Measurements from ENCODE around the gene SLC25A51.
A peak's percentile ranks its signal among the peaks of the same experiment; 100 is the strongest.

The SLC25A51 gene

DNA sequence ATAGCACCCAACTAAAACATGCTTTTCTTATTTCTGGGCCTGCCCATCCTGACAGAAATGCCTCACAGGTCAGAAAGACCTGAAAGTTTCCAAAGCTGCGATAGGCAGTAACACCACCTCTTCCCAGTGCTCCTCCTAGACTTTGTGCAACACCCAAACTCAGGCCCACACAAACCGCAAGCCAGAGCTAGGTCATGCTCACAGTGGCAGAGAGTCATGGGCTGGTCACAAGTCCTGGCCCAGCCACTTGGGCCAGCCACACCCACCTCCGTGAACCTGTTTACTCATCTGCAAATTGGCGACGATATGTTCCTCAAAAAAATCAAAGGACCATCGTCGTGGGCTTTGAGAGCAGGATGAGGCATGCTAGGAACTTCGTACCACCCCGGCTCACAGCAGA is 44.0 kb upstream of the SLC25A51 start:
- Histone ChIP-seq H3K4me2 (ENCODE audit: insufficient read depth, low read length, poor library complexity, severe bottlenecking) (no peak overlapping the region), H4K8ac (ENCODE audit: low read depth, low read length) (no peak overlapping the region), H3K9me3 (replicated peaks in 1 of 2; ENCODE audit: control insufficient read depth in 2 of 2, insufficient read depth in 1 of 2, low read depth in 1 of 2, low read length in 2 of 2) (no peaks in the 10 kb centered on the region), H3K36me3 (replicated peaks in 1 of 2; ENCODE audit: control insufficient read depth in 2 of 2, insufficient read depth in 2 of 2, low read length in 2 of 2) (no peaks in the 10 kb centered on the region), H3K4ac (ENCODE audit: low read length) (no peak overlapping the region), H3K14ac (ENCODE audit: low read length) (no peak overlapping the region), H3K79me1 (ENCODE audit: low read depth, low read length) (no peaks in the 10 kb centered on the region), H3K27ac (replicated peaks; ENCODE audit: low read length) (no peak overlapping the region), H3K4me3 (ENCODE audit: low read length in 2 of 2) (no peak overlapping the region), H2BK12ac (ENCODE audit: low read length) (no peak overlapping the region), H2AK5ac (ENCODE audit: low read depth, low read length) (no peak overlapping the region), H4K91ac (ENCODE audit: low read depth, low read length, poor library complexity) (no peak overlapping the region), H3K4me1 (ENCODE audit: control insufficient read depth in 2 of 2, insufficient read depth in 1 of 2, low read depth in 1 of 2, low read length in 2 of 2) (peaks cover 0 to 26% of the 10 kb centered on the region in 2 donors), H2BK120ac (ENCODE audit: low read depth, low read length) (no peak overlapping the region), H3K27me3 (ENCODE audit: control insufficient read depth in 3 of 3, insufficient read depth in 3 of 3, low read depth in 1 of 3, low read length in 3 of 3) (no peaks in the 10 kb centered on the region), H3K9ac (ENCODE audit: low read depth, low read length, poor library complexity) (no peak overlapping the region), H2AFZ (ENCODE audit: low read length) (no peak overlapping the region), H3K23ac (ENCODE audit: low read depth, low read length, poor library complexity) (no peak overlapping the region), H2BK5ac (ENCODE audit: low read length) (no peak overlapping the region), H3K18ac (ENCODE audit: low read length) (no peak overlapping the region), H2BK15ac (ENCODE audit: low read length) (no peak overlapping the region)
- no peak for DNase-seq (ENCODE audit: low spot score)
- no CpG with 5 or more reads among the region's 9 CpGs for WGBS, 2 donors (ENCODE audit: extremely low coverage in 2 of 2, insufficient read length in 2 of 2, insufficient replicate concordance in 1 of 2)

DNA sequence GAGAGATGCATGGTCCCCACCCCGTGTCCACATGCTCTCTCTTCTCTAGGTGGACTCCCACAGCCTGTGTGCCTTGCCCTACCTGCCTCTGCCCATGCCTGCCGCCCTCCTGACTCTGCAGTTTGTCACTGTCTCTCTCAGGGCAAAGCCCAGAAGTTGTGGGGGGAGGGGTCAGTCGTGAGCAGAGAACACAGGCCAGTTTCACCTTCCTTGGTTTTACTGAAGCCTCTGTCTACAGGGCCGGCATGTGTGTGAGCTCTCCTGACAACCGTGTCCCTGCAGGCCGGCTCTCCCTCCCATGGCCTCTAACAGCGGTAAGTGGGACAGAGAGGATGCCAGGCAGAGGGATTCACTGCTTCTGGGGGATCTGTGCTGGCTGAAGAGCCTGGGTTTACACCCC is 43.5 kb upstream of the SLC25A51 start:
- no peak overlapping the region for H3K4me2 ChIP-seq (ENCODE audit: insufficient read depth, low read length, poor library complexity, severe bottlenecking)
- no peak overlapping the region for H3K4ac ChIP-seq (ENCODE audit: low read length)
- H4K91ac ChIP-seq (ENCODE audit: low read depth, low read length, poor library complexity): no peak overlapping the region
- H2BK15ac ChIP-seq (ENCODE audit: low read length): no peak overlapping the region
- no peak overlapping the region for H2AFZ ChIP-seq (ENCODE audit: low read length)
- no peak for DNase-seq (ENCODE audit: low spot score)
- no peak overlapping the region for H3K18ac ChIP-seq (ENCODE audit: low read length)
- peaks cover 0 to 28% of the 10 kb centered on the region in 2 donors for H3K4me1 ChIP-seq (ENCODE audit: control insufficient read depth in 2 of 2, insufficient read depth in 1 of 2, low read depth in 1 of 2, low read length in 2 of 2)
- no peak overlapping the region for H2BK5ac ChIP-seq (ENCODE audit: low read length)
- no peak overlapping the region for H2BK120ac ChIP-seq (ENCODE audit: low read depth, low read length)
- H3K27ac ChIP-seq (replicated peaks; ENCODE audit: low read length): no peak overlapping the region
- no peak overlapping the region for H2AK5ac ChIP-seq (ENCODE audit: low read depth, low read length)
- no peak overlapping the region for H2BK12ac ChIP-seq (ENCODE audit: low read length)
- H3K4me3 ChIP-seq (ENCODE audit: low read length in 2 of 2): no peak overlapping the region
- no CpG with 5 or more reads among the region's 7 CpGs for WGBS, 2 donors (ENCODE audit: extremely low coverage in 2 of 2, insufficient read length in 2 of 2, insufficient replicate concordance in 1 of 2)
- H3K9me3 ChIP-seq (replicated peaks in 1 of 2; ENCODE audit: control insufficient read depth in 2 of 2, insufficient read depth in 1 of 2, low read depth in 1 of 2, low read length in 2 of 2): no peaks in the 10 kb centered on the region
- no peaks in the 10 kb centered on the region for H3K36me3 ChIP-seq (replicated peaks in 1 of 2; ENCODE audit: control insufficient read depth in 2 of 2, insufficient read depth in 2 of 2, low read length in 2 of 2)
- H3K23ac ChIP-seq (ENCODE audit: low read depth, low read length, poor library complexity): no peak overlapping the region
- H3K27me3 ChIP-seq (ENCODE audit: control insufficient read depth in 3 of 3, insufficient read depth in 3 of 3, low read depth in 1 of 3, low read length in 3 of 3): no peaks in the 10 kb centered on the region
- no peak overlapping the region for H3K14ac ChIP-seq (ENCODE audit: low read length)
- H4K8ac ChIP-seq (ENCODE audit: low read depth, low read length): no peak overlapping the region
- no peaks in the 10 kb centered on the region for H3K79me1 ChIP-seq (ENCODE audit: low read depth, low read length)
- H3K9ac ChIP-seq (ENCODE audit: low read depth, low read length, poor library complexity): no peak overlapping the region

DNA sequence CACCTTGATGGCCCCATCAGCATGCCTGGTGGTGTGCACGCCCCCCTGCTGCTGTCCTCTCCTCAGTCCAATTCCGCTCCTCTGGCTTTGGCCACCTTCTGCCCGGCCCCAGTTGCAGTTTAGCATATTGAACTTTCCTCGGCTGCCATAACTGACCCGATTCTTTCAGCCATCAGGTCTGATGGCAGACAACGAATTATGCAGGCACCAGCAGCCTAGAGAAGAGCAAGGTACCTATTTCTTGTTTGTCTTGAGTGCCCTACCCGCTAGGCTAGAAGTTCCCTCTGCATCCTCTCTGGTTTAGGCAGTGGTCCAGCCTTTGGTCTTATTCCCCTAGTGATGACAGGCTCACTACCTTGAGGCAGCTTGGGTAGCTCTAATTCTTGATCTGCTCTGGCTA is 43.0 kb upstream of the SLC25A51 start:
- peak overlapping the region; percentile 63 for H3K18ac ChIP-seq (ENCODE audit: low read length)
- H3K9me3 ChIP-seq (replicated peaks in 1 of 2; ENCODE audit: control insufficient read depth in 2 of 2, insufficient read depth in 1 of 2, low read depth in 1 of 2, low read length in 2 of 2): no peaks in the 10 kb centered on the region
- no peak overlapping the region for H2BK12ac ChIP-seq (ENCODE audit: low read length)
- H4K91ac ChIP-seq (ENCODE audit: low read depth, low read length, poor library complexity): peak overlapping the region; percentile 16
- no peak for DNase-seq (ENCODE audit: low spot score)
- no peaks in the 10 kb centered on the region for H3K79me1 ChIP-seq (ENCODE audit: low read depth, low read length)
- H3K9ac ChIP-seq (ENCODE audit: low read depth, low read length, poor library complexity): no peak overlapping the region
- H2BK5ac ChIP-seq (ENCODE audit: low read length): peak overlapping the region; percentile 1
- H3K27me3 ChIP-seq (ENCODE audit: control insufficient read depth in 3 of 3, insufficient read depth in 3 of 3, low read depth in 1 of 3, low read length in 3 of 3): no peaks in the 10 kb centered on the region
- H3K23ac ChIP-seq (ENCODE audit: low read depth, low read length, poor library complexity): peak overlapping the region; percentile 37
- no peak overlapping the region for H2AFZ ChIP-seq (ENCODE audit: low read length)
- H3K4me1 ChIP-seq (ENCODE audit: control insufficient read depth in 2 of 2, insufficient read depth in 1 of 2, low read depth in 1 of 2, low read length in 2 of 2): peaks cover 0 to 28% of the 10 kb centered on the region in 2 donors
- no peak overlapping the region for H3K14ac ChIP-seq (ENCODE audit: low read length)
- no peak overlapping the region for H4K8ac ChIP-seq (ENCODE audit: low read depth, low read length)
- H2AK5ac ChIP-seq (ENCODE audit: low read depth, low read length): no peak overlapping the region
- H3K36me3 ChIP-seq (replicated peaks in 1 of 2; ENCODE audit: control insufficient read depth in 2 of 2, insufficient read depth in 2 of 2, low read length in 2 of 2): no peaks in the 10 kb centered on the region
- no peak overlapping the region for H3K4ac ChIP-seq (ENCODE audit: low read length)
- no peak overlapping the region for H3K4me2 ChIP-seq (ENCODE audit: insufficient read depth, low read length, poor library complexity, severe bottlenecking)
- no peak overlapping the region for H3K4me3 ChIP-seq (ENCODE audit: low read length in 2 of 2)
- H2BK15ac ChIP-seq (ENCODE audit: low read length): no peak overlapping the region
- no peak overlapping the region for H3K27ac ChIP-seq (replicated peaks; ENCODE audit: low read length)
- H2BK120ac ChIP-seq (ENCODE audit: low read depth, low read length): no peak overlapping the region
- no CpG with 5 or more reads among the region's 7 CpGs for WGBS, 2 donors (ENCODE audit: extremely low coverage in 2 of 2, insufficient read length in 2 of 2, insufficient replicate concordance in 1 of 2)

DNA sequence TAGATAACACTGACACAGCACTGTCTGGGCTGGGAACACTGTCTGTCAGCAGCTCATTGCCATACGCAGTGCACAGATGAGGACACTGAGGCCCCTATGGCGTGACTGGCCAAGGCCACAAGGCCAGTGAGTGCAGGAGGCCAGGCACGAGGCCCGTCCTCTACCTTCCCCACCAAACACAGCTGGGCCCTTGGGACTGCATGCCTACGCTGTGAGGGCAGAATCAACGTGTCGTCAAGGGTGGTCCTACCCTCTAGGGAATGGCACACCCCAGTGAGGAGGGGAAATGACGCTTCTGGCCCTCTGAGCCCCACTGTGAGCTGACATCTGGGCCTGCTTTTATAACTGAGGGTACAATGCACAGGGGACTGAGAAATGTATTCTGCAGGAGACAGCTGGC is 42.1 kb upstream of the SLC25A51 start:
- H2AFZ ChIP-seq (ENCODE audit: low read length): no peak overlapping the region
- H3K4ac ChIP-seq (ENCODE audit: low read length): no peak overlapping the region
- H3K4me3 ChIP-seq (ENCODE audit: low read length in 2 of 2): no peak overlapping the region
- no peaks in the 10 kb centered on the region for H3K79me1 ChIP-seq (ENCODE audit: low read depth, low read length)
- no peaks in the 10 kb centered on the region for H3K36me3 ChIP-seq (replicated peaks in 1 of 2; ENCODE audit: control insufficient read depth in 2 of 2, insufficient read depth in 2 of 2, low read length in 2 of 2)
- no peaks in the 10 kb centered on the region for H3K27me3 ChIP-seq (ENCODE audit: control insufficient read depth in 3 of 3, insufficient read depth in 3 of 3, low read depth in 1 of 3, low read length in 3 of 3)
- no peak overlapping the region for H2AK5ac ChIP-seq (ENCODE audit: low read depth, low read length)
- no peak overlapping the region for H3K4me2 ChIP-seq (ENCODE audit: insufficient read depth, low read length, poor library complexity, severe bottlenecking)
- no peak overlapping the region for H2BK120ac ChIP-seq (ENCODE audit: low read depth, low read length)
- peak overlapping the region; percentile 1 for H2BK5ac ChIP-seq (ENCODE audit: low read length)
- no peaks in the 10 kb centered on the region for H3K9me3 ChIP-seq (replicated peaks in 1 of 2; ENCODE audit: control insufficient read depth in 2 of 2, insufficient read depth in 1 of 2, low read depth in 1 of 2, low read length in 2 of 2)
- H3K23ac ChIP-seq (ENCODE audit: low read depth, low read length, poor library complexity): peak overlapping the region; percentile 19
- H2BK12ac ChIP-seq (ENCODE audit: low read length): no peak overlapping the region
- DNase-seq (ENCODE audit: low spot score): no peak
- H4K8ac ChIP-seq (ENCODE audit: low read depth, low read length): no peak overlapping the region
- H3K14ac ChIP-seq (ENCODE audit: low read length): no peak overlapping the region
- H2BK15ac ChIP-seq (ENCODE audit: low read length): peak overlapping the region; percentile 71
- H3K9ac ChIP-seq (ENCODE audit: low read depth, low read length, poor library complexity): peak overlapping the region; percentile 31
- peak overlapping the region; percentile 5 for H3K18ac ChIP-seq (ENCODE audit: low read length)
- no peak overlapping the region for H4K91ac ChIP-seq (ENCODE audit: low read depth, low read length, poor library complexity)
- H3K27ac ChIP-seq (replicated peaks; ENCODE audit: low read length): no peak overlapping the region
- WGBS, 2 donors (ENCODE audit: extremely low coverage in 2 of 2, insufficient read length in 2 of 2, insufficient replicate concordance in 1 of 2): no CpG with 5 or more reads among the region's 8 CpGs
- peaks cover 0 to 28% of the 10 kb centered on the region in 2 donors for H3K4me1 ChIP-seq (ENCODE audit: control insufficient read depth in 2 of 2, insufficient read depth in 1 of 2, low read depth in 1 of 2, low read length in 2 of 2)

Measured in neuronal stem cell (in vitro differentiated cells).